GM23338 (cell line): ENCODE data around the gene STOX1. TPM values are rescaled to one million over a fixed set of nuclear protein-coding genes. Genes with fewer than 3 reads are reported as not detected.
"Not testable (repeated sequence)": the region's sequence is repeated elsewhere in the genome, so short reads cannot be mapped to it uniquely, and the experiment has no call there.

Experiments
- ATAC-seq: fragments of 200-7000 bp; cut with Tn5 transposase; 3 replicates; pipeline ENCODE4 v1.9.1; 2020
- DNase-seq: peaks from one replicate; pipeline ENCODE4 v3.0.0-alpha.2; 2015; ENCODE audit warnings: low spot score
- H2AFZ ChIP-seq: fragments of 200-600 bp; sonication (generic); 2 replicates; pipeline ENCODE4 v1.8.0; 2016; ENCODE audit warnings: antibody characterized with exemption, mild to moderate bottlenecking, moderate library complexity
- H3F3A ChIP-seq: fragments of 200-600 bp; sonication (generic); replicated peaks from 2 replicates; pipeline ENCODE4 v1.8.0; 2017; ENCODE audit warnings: antibody characterized with exemption, mixed run types, low read depth
- H3K27ac ChIP-seq: fragments of 200-600 bp; sonication (generic); 2 replicates; pipeline ENCODE4 v1.6.1; 2016; ENCODE audit warnings: low read depth
- H3K27me3 ChIP-seq: fragments of 200-600 bp; sonication (generic); 2 replicates; pipeline ENCODE4 v1.8.0; 2016; ENCODE audit warnings: mild to moderate bottlenecking, mixed run types, moderate library complexity; ENCODE audit not compliant: insufficient read depth
- H3K36me3 ChIP-seq: fragments of 200-600 bp; sonication (generic); 2 replicates; pipeline ENCODE4 v1.8.0; 2016; ENCODE audit warnings: mild to moderate bottlenecking; ENCODE audit not compliant: insufficient read depth
- H3K4me1 ChIP-seq: fragments of 200-600 bp; sonication (generic); 2 replicates; pipeline ENCODE4 v1.8.0; 2016; ENCODE audit warnings: mild to moderate bottlenecking, moderate library complexity; ENCODE audit not compliant: insufficient read depth
- H3K4me2 ChIP-seq: fragments of 200-600 bp; sonication (generic); 2 replicates; pipeline ENCODE4 v1.7.1; 2017; ENCODE audit warnings: mixed run types
- H3K4me3 ChIP-seq: fragments of 200-600 bp; sonication (generic); 2 replicates; pipeline ENCODE4 v1.6.1; 2016; ENCODE audit warnings: mixed run types
- H3K79me2 ChIP-seq: fragments of 200-600 bp; sonication (generic); replicated peaks from 2 replicates; pipeline ENCODE4 v1.8.0; 2017; ENCODE audit warnings: mild to moderate bottlenecking; ENCODE audit not compliant: insufficient read depth
- H3K9me2 ChIP-seq: fragments of 200-600 bp; sonication (generic); 2 replicates; pipeline ENCODE4 v1.8.0; 2017; ENCODE audit not compliant: insufficient read depth
- H4K20me1 ChIP-seq: fragments of 200-600 bp; sonication (generic); replicated peaks from 2 replicates; pipeline ENCODE4 v1.8.0; 2017; ENCODE audit warnings: mild to moderate bottlenecking; ENCODE audit not compliant: insufficient read depth
- H3K27ac Mint-ChIP-seq: 2 replicates; pipeline ENCODE4 v1.8.0; 2020; ENCODE audit warnings: inconsistent platforms, mild to moderate bottlenecking, moderate library complexity, mixed read lengths
- H3K27me3 Mint-ChIP-seq: 3 replicates; pipeline ENCODE4 v1.8.0; 2022; ENCODE audit warnings: low read depth, mild to moderate bottlenecking, moderate library complexity, mixed read lengths, inconsistent platforms; ENCODE audit not compliant: insufficient read depth, poor library complexity
- H3K36me3 Mint-ChIP-seq: 3 replicates; pipeline ENCODE4 v1.8.0; 2021; ENCODE audit warnings: low read depth, mild to moderate bottlenecking, inconsistent platforms, moderate library complexity, mixed read lengths
- H3K4me1 Mint-ChIP-seq: 3 replicates; pipeline ENCODE4 v1.8.0; 2020; ENCODE audit warnings: mild to moderate bottlenecking, inconsistent platforms, mixed read lengths
- H3K4me3 Mint-ChIP-seq: 3 replicates; pipeline ENCODE4 v1.8.0; 2021; ENCODE audit warnings: moderate library complexity, mild to moderate bottlenecking, inconsistent platforms, mixed read lengths
- H3K9me3 Mint-ChIP-seq: 3 replicates; pipeline ENCODE4 v1.8.0; 2020; ENCODE audit warnings: moderate library complexity, mild to moderate bottlenecking, inconsistent platforms, mixed read lengths
- EZH2 ChIP-seq: fragments of 200-600 bp; sonication (generic); IDR thresholded peaks from one replicate; pipeline ENCODE4 v1.8.0; 2017; ENCODE audit warnings: antibody characterized with exemption, mild to moderate bottlenecking, low read depth; ENCODE audit not compliant: unreplicated experiment
- NANOG ChIP-seq: IDR thresholded peaks from 2 replicates; pipeline ENCODE4 v1.6.1; 2016; ENCODE audit warnings: antibody characterized with exemption, borderline replicate concordance
- POLR2AphosphoS5 ChIP-seq: IDR thresholded peaks from 2 replicates; pipeline ENCODE4 v1.6.1; 2016; ENCODE audit warnings: antibody characterized with exemption, low read depth
- STAT1 ChIP-seq: IDR thresholded peaks from one replicate; pipeline ENCODE4 v1.6.1; 2016; ENCODE audit warnings: antibody characterized with exemption; ENCODE audit not compliant: unreplicated experiment
- polyA plus RNA-seq: library from polyadenylated mRNA; unstranded; fragments of >200 nt; fragmentation: Nextera tagmentation; extraction: Ambion mirVana; gene quantifications from 2 replicates; pipeline ENCODE4 v1.2.1, GENCODE V29; 2016
- total RNA-seq: library from RNA; depleted of rRNA; stranded (reverse); fragments of >200 nt; shearing (Covaris generic); gene quantifications from 2 replicates; pipeline ENCODE4 v1.2.3, GENCODE V29; 2014
- TF ChIP-seq, protein P1 (sequence below): IDR thresholded peaks from 2 replicates; pipeline ENCODE4 v1.6.1; 2016; ENCODE audit warnings: antibody characterized with exemption
- TF ChIP-seq, protein P2 (sequence below): fragments of 250-450 bp; sonication (Bioruptor Pico); IDR thresholded peaks from 2 replicates; pipeline ENCODE4 v1.5.0; 2020; ENCODE audit warnings: mild to moderate bottlenecking, moderate library complexity

The STOX1 gene
- total and polyA plus RNA-seq, 2 experiments from 2014 or later = 1.6 to 2.2 TPM

DNA sequence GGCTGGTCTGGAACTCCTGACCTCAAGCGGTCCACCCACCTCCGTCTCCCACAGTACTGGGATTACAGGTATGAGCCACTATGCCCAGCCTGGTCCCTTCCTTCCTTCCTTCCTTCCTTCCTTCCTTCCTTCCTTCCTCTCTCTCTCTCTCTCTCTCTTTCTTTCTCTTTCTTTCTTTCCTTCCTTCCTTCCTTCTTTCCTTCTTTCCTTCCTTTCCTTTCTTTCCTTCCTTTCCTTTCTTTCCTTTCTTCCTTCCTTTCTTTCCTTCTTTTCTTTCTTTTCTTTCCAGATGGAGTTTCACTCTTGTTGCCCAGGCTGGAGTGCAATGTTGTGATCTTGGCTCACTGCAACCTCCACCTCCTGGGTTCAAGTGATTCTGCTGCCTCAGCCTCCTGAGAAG, 101.8 kb downstream of the STOX1 start:
- not testable (repeated sequence) for H3K27ac Mint-ChIP-seq, H3K4me3 Mint-ChIP-seq, ATAC-seq

DNA sequence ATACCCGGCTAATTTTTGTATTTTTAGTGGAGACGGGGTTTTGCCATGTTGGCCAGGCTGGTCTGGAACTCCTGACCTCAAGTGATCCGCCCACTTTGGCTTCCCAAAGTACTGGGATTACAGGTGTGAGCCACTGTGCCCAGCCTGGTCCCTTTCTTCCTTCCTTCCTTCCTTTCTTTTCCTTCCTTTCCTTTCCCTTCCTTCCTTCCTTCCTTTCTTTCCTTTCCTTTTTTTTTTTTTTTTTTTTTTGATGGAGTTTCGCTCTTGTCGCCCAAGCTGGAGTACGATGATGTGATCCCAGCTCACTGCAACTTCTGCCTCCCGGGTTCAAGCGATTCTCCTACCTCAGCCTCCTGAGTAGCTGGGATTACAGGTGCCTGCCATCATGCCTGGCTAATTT, 102.6 kb downstream of the STOX1 start:
- H3K9me3 Mint-ChIP-seq, H3K79me2 ChIP-seq, ATAC-seq, H3K4me3 Mint-ChIP-seq, H3F3A ChIP-seq, H3K36me3 ChIP-seq, H3K4me2 ChIP-seq, H3K27me3 ChIP-seq, H3K27ac Mint-ChIP-seq, DNase-seq, H3K9me2 ChIP-seq, H2AFZ ChIP-seq, H3K4me3 ChIP-seq, H3K4me1 Mint-ChIP-seq, H4K20me1 ChIP-seq, H3K27ac ChIP-seq, H3K4me1 ChIP-seq, H3K27me3 Mint-ChIP-seq: not testable (repeated sequence)
- peaks cover 25% of the 10 kb centered on the region for H3K36me3 Mint-ChIP-seq

More for the DNA sequence above, 101.8 kb downstream of the STOX1 start:
- not testable (repeated sequence) for H3K27me3 Mint-ChIP-seq, H3K36me3 ChIP-seq, H4K20me1 ChIP-seq, H3K9me3 Mint-ChIP-seq, H3K79me2 ChIP-seq, H2AFZ ChIP-seq, H3K9me2 ChIP-seq, H3K27me3 ChIP-seq, H3K27ac ChIP-seq, H3F3A ChIP-seq, DNase-seq, H3K4me1 Mint-ChIP-seq, H3K4me1 ChIP-seq, H3K4me3 ChIP-seq, H3K4me2 ChIP-seq
- H3K36me3 Mint-ChIP-seq = peaks cover 25% of the 10 kb centered on the region

DNA sequence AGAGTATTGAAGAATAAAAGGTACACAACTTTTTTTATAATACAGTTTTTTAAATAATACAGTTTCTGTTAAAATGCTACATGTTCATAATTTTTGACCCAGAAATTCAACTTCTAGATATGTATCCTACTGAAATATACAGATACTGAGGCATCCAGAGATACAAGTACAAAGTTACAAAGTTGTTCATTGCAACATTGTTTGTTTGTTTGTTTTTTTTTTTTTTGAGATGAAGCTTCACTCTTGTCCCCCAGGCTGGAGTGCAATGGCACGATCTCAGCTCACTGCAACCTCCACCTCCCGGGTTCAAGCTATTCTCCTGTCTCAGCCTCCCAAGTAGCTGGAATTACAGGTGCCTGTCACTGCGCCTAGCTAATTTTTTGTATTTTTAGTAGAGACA, 105.5 kb downstream of the STOX1 start:
- not testable (repeated sequence) for H3K4me1 ChIP-seq, H3K27me3 ChIP-seq, H3K27ac Mint-ChIP-seq, H3K27ac ChIP-seq, H4K20me1 ChIP-seq, H3K79me2 ChIP-seq, H2AFZ ChIP-seq, H3K9me3 Mint-ChIP-seq, H3K4me2 ChIP-seq, H3K9me2 ChIP-seq, H3K27me3 Mint-ChIP-seq, ATAC-seq, H3K4me3 Mint-ChIP-seq, H3K4me3 ChIP-seq, DNase-seq, H3K4me1 Mint-ChIP-seq, H3F3A ChIP-seq
- H3K36me3 ChIP-seq = peaks cover 13% of the 10 kb centered on the region
- H3K36me3 Mint-ChIP-seq = peaks cover 44% of the 10 kb centered on the region

DNA sequence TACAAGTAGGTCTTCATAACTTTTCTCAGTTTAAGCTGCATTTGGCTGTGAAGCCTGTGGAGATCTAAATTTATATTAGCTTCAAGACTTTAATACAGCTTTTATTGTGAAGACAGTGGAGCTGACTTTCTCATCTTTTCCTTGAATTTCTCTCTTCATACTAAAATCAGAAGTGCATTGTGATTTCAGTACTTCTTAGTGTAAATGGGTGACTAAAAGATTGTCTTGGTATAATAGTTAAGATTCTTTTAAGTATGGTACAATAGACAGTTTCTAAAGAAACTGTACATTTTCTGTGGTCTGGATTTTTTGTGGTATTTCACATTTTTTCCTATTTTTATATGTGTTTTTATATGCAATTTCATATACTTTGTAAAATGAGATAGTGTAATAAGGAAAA, 107.7 kb downstream of the STOX1 start:
- Mint-ChIP-seq H3K4me1 (no peaks in the 10 kb centered on the region), H3K36me3 (peaks cover 48% of the 10 kb centered on the region), H3K4me3 (no peak overlapping the region), H3K9me3 (no peaks in the 10 kb centered on the region), H3K27me3 (peaks cover 2% of the 10 kb centered on the region), H3K27ac (no peak overlapping the region)
- no peak overlapping the region for H3K27ac ChIP-seq
- 0 out of 2 replicates have a peak, but pooled peaks cover 4% of the 10 kb centered on the region for H3F3A ChIP-seq
- no peak overlapping the region for H3K4me2 ChIP-seq
- H3K4me3 ChIP-seq = no peak overlapping the region
- no peaks in the 10 kb centered on the region for H3K4me1 ChIP-seq
- no peaks in the 10 kb centered on the region for H3K9me2 ChIP-seq
- no peaks in the 10 kb centered on the region for H3K79me2 ChIP-seq
- H2AFZ ChIP-seq = no peak overlapping the region
- no peaks in the 10 kb centered on the region; the same call in 1 of the 2 replicates for H4K20me1 ChIP-seq
- DNase-seq (no peak), ATAC-seq (no peak)
- H3K27me3 ChIP-seq = no peaks in the 10 kb centered on the region
- H3K36me3 ChIP-seq = peaks cover 18% of the 10 kb centered on the region
- TF ChIP-seq POLR2AphosphoS5 = no peak
- no peak for TF ChIP-seq NANOG
- no peak for TF ChIP-seq STAT1
- TF ChIP-seq EZH2 = no peak
- TF ChIP-seq, protein P1, sequence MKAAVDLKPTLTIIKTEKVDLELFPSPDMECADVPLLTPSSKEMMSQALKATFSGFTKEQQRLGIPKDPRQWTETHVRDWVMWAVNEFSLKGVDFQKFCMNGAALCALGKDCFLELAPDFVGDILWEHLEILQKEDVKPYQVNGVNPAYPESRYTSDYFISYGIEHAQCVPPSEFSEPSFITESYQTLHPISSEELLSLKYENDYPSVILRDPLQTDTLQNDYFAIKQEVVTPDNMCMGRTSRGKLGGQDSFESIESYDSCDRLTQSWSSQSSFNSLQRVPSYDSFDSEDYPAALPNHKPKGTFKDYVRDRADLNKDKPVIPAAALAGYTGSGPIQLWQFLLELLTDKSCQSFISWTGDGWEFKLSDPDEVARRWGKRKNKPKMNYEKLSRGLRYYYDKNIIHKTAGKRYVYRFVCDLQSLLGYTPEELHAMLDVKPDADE = no peak
- TF ChIP-seq, protein P2, sequence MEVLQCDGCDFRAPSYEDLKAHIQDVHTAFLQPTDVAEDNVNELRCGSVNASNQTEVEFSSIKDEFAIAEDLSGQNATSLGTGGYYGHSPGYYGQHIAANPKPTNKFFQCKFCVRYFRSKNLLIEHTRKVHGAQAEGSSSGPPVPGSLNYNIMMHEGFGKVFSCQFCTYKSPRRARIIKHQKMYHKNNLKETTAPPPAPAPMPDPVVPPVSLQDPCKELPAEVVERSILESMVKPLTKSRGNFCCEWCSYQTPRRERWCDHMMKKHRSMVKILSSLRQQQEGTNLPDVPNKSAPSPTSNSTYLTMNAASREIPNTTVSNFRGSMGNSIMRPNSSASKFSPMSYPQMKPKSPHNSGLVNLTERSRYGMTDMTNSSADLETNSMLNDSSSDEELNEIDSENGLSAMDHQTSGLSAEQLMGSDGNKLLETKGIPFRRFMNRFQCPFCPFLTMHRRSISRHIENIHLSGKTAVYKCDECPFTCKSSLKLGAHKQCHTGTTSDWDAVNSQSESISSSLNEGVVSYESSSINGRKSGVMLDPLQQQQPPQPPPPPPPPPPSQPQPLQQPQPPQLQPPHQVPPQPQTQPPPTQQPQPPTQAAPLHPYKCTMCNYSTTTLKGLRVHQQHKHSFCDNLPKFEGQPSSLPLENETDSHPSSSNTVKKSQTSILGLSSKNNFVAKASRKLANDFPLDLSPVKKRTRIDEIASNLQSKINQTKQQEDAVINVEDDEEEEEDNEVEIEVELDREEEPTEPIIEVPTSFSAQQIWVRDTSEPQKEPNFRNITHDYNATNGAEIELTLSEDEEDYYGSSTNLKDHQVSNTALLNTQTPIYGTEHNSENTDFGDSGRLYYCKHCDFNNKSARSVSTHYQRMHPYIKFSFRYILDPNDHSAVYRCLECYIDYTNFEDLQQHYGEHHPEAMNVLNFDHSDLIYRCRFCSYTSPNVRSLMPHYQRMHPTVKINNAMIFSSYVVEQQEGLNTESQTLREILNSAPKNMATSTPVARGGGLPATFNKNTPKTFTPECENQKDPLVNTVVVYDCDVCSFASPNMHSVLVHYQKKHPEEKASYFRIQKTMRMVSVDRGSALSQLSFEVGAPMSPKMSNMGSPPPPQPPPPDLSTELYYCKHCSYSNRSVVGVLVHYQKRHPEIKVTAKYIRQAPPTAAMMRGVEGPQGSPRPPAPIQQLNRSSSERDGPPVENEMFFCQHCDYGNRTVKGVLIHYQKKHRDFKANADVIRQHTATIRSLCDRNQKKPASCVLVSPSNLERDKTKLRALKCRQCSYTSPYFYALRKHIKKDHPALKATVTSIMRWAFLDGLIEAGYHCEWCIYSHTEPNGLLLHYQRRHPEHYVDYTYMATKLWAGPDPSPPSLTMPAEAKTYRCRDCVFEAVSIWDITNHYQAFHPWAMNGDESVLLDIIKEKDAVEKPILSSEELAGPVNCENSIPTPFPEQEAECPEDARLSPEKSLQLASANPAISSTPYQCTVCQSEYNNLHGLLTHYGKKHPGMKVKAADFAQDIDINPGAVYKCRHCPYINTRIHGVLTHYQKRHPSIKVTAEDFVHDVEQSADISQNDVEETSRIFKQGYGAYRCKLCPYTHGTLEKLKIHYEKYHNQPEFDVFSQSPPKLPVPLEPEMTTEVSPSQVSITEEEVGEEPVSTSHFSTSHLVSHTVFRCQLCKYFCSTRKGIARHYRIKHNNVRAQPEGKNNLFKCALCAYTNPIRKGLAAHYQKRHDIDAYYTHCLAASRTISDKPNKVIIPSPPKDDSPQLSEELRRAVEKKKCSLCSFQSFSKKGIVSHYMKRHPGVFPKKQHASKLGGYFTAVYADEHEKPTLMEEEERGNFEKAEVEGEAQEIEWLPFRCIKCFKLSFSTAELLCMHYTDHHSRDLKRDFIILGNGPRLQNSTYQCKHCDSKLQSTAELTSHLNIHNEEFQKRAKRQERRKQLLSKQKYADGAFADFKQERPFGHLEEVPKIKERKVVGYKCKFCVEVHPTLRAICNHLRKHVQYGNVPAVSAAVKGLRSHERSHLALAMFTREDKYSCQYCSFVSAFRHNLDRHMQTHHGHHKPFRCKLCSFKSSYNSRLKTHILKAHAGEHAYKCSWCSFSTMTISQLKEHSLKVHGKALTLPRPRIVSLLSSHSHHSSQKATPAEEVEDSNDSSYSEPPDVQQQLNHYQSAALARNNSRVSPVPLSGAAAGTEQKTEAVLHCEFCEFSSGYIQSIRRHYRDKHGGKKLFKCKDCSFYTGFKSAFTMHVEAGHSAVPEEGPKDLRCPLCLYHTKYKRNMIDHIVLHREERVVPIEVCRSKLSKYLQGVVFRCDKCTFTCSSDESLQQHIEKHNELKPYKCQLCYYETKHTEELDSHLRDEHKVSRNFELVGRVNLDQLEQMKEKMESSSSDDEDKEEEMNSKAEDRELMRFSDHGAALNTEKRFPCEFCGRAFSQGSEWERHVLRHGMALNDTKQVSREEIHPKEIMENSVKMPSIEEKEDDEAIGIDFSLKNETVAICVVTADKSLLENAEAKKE (CRISPR knock-in tag) = no peak
